Mucosa of stomach (tissue), 1 donor: ENCODE results near the gene SERPINB5.

Experiments
- H3K27me3 ChIP-seq: one replicate; pipeline ENCODE4 v1.7.0; 2013; ENCODE audit warnings: mild to moderate bottlenecking, low read length; ENCODE audit not compliant: control insufficient read depth, insufficient read depth
- H3K36me3 ChIP-seq: one replicate; pipeline ENCODE4 v1.7.0; 2013; ENCODE audit warnings: low read length; ENCODE audit not compliant: control insufficient read depth, insufficient read depth
- H3K4me1 ChIP-seq: one replicate; pipeline ENCODE4 v1.7.0; 2013; ENCODE audit warnings: mild to moderate bottlenecking, low read length; ENCODE audit not compliant: control insufficient read depth, insufficient read depth
- H3K4me3 ChIP-seq: one replicate; pipeline ENCODE4 v1.7.0; 2013; ENCODE audit warnings: low read length
- H3K9ac ChIP-seq: one replicate; pipeline ENCODE4 v1.7.0; 2013; ENCODE audit warnings: mild to moderate bottlenecking, low read length, moderate library complexity
- H3K9me3 ChIP-seq: one replicate; pipeline ENCODE4 v1.7.0; 2013; ENCODE audit warnings: mild to moderate bottlenecking, low read length, moderate library complexity; ENCODE audit not compliant: control insufficient read depth
- donor health status: Pancreatic carcinoma.

The SERPINB5 gene

GRCh38 chr18:63472380-63472779 is 4.4 kb upstream of the SERPINB5 start:
- Histone ChIP-seq H3K4me1 (peaks cover 17% of the 10 kb centered on the region), H3K9me3 (no peaks in the 10 kb centered on the region), H3K27me3 (no peaks in the 10 kb centered on the region), H3K4me3 (no peak overlapping the region), H3K36me3 (no peaks in the 10 kb centered on the region), H3K9ac (peak overlapping the region; percentile 60)

GRCh38 chr18:63477200-63477599 is 442 bp downstream of the SERPINB5 start:
- H3K9ac ChIP-seq: peak overlapping the region; percentile 20
- no peaks in the 10 kb centered on the region for H3K27me3 ChIP-seq
- peaks cover 12% of the 10 kb centered on the region for H3K4me1 ChIP-seq
- H3K9me3 ChIP-seq: no peaks in the 10 kb centered on the region
- no peaks in the 10 kb centered on the region for H3K36me3 ChIP-seq
- H3K4me3 ChIP-seq: peak overlapping the region; percentile 15

- no peak overlapping the region for H3K9ac ChIP-seq
- H3K4me3 ChIP-seq: peak overlapping the region; percentile 15
- H3K9me3 ChIP-seq: no peaks in the 10 kb centered on the region
- H3K36me3 ChIP-seq: no peaks in the 10 kb centered on the region
- H3K4me1 ChIP-seq: peaks cover 11% of the 10 kb centered on the region
- H3K27me3 ChIP-seq: no peaks in the 10 kb centered on the region
Observed at GRCh38 chr18:63477968-63478367, 1.2 kb downstream of the SERPINB5 start.

- Histone ChIP-seq H3K4me1 (peaks cover 11% of the 10 kb centered on the region), H3K9ac (no peak overlapping the region), H3K36me3 (no peaks in the 10 kb centered on the region), H3K27me3 (no peaks in the 10 kb centered on the region), H3K9me3 (no peaks in the 10 kb centered on the region), H3K4me3 (no peak overlapping the region)
Observed at GRCh38 chr18:63479826-63480225, 3.1 kb downstream of the SERPINB5 start.

GRCh38 chr18:63480476-63480875 is 3.7 kb downstream of the SERPINB5 start:
- no peaks in the 10 kb centered on the region for H3K9me3 ChIP-seq
- H3K9ac ChIP-seq: no peak overlapping the region
- H3K4me1 ChIP-seq: peaks cover 11% of the 10 kb centered on the region
- H3K36me3 ChIP-seq: no peaks in the 10 kb centered on the region
- H3K4me3 ChIP-seq: no peak overlapping the region
- H3K27me3 ChIP-seq: no peaks in the 10 kb centered on the region

- Histone ChIP-seq H3K9ac (no peak overlapping the region), H3K27me3 (no peaks in the 10 kb centered on the region), H3K9me3 (no peaks in the 10 kb centered on the region), H3K4me1 (peaks cover 7% of the 10 kb centered on the region), H3K4me3 (no peak overlapping the region), H3K36me3 (no peaks in the 10 kb centered on the region)
Observed at GRCh38 chr18:63480915-63481314, 4.2 kb downstream of the SERPINB5 start.

GRCh38 chr18:63487676-63488075 is 10.9 kb downstream of the SERPINB5 start:
- H3K27me3 ChIP-seq: no peaks in the 10 kb centered on the region
- no peak overlapping the region for H3K9ac ChIP-seq
- H3K9me3 ChIP-seq: no peaks in the 10 kb centered on the region
- H3K4me3 ChIP-seq: no peak overlapping the region
- no peaks in the 10 kb centered on the region for H3K36me3 ChIP-seq
- H3K4me1 ChIP-seq: peaks cover 8% of the 10 kb centered on the region

- Histone ChIP-seq H3K36me3 (no peaks in the 10 kb centered on the region), H3K27me3 (no peaks in the 10 kb centered on the region), H3K9ac (no peak overlapping the region), H3K4me3 (no peak overlapping the region), H3K4me1 (peaks cover 13% of the 10 kb centered on the region), H3K9me3 (no peaks in the 10 kb centered on the region)
Observed at GRCh38 chr18:63488160-63488559, 11.4 kb downstream of the SERPINB5 start.

- Histone ChIP-seq H3K4me1 (peaks cover 14% of the 10 kb centered on the region), H3K4me3 (no peak overlapping the region), H3K9me3 (no peaks in the 10 kb centered on the region), H3K36me3 (no peaks in the 10 kb centered on the region), H3K27me3 (no peaks in the 10 kb centered on the region), H3K9ac (no peak overlapping the region)
Observed at GRCh38 chr18:63492851-63493250, 16.1 kb downstream of the SERPINB5 start.

GRCh38 chr18:63495675-63496074 is 18.9 kb downstream of the SERPINB5 start:
- no peaks in the 10 kb centered on the region for H3K36me3 ChIP-seq
- no peak overlapping the region for H3K4me3 ChIP-seq
- no peak overlapping the region for H3K9ac ChIP-seq
- H3K27me3 ChIP-seq: no peaks in the 10 kb centered on the region
- peaks cover 14% of the 10 kb centered on the region for H3K4me1 ChIP-seq
- no peaks in the 10 kb centered on the region for H3K9me3 ChIP-seq

GRCh38 chr18:63505566-63506335 is 29.0 kb downstream of the SERPINB5 start:
- Histone ChIP-seq H3K4me1 (no peaks in the 10 kb centered on the region), H3K9me3 (no peaks in the 10 kb centered on the region), H3K27me3 (no peaks in the 10 kb centered on the region), H3K36me3 (no peaks in the 10 kb centered on the region), H3K4me3 (no peak overlapping the region), H3K9ac (no peak overlapping the region)

GRCh38 chr18:63506336-63506646 is 29.5 kb downstream of the SERPINB5 start:
- no peaks in the 10 kb centered on the region for H3K36me3 ChIP-seq
- no peaks in the 10 kb centered on the region for H3K27me3 ChIP-seq
- no peaks in the 10 kb centered on the region for H3K9me3 ChIP-seq
- no peaks in the 10 kb centered on the region for H3K4me1 ChIP-seq
- no peak overlapping the region for H3K9ac ChIP-seq
- no peak overlapping the region for H3K4me3 ChIP-seq

GRCh38 chr18:63508596-63508995 is 31.8 kb downstream of the SERPINB5 start:
- Histone ChIP-seq H3K9ac (no peak overlapping the region), H3K27me3 (no peaks in the 10 kb centered on the region), H3K9me3 (no peaks in the 10 kb centered on the region), H3K4me3 (no peak overlapping the region), H3K36me3 (no peaks in the 10 kb centered on the region), H3K4me1 (no peaks in the 10 kb centered on the region)
